ENCODE results near the gene COMTD1. TPM values are rescaled to one million over a fixed set of nuclear protein-coding genes. Genes with fewer than 3 reads are reported as not detected.

Gene COMTD1
- 100 to 1,000 TPM in 1 of 4 donors, 10 to 100 TPM in 3; 57.1 to 115 (median 71.5) TPM for total RNA-seq

GRCh38 chr10:75235375-75236177 is at the start of gene COMTD1:
TSS of gene COMTD1 (minus strand) at chr10:75235957. CDS start at chr10:75235928, 29 bp downstream.
- 1% methylated on average over 21 to 32 of the region's 76 CpGs for WGBS, 2 donors
- peak within 1 kb of the TSS; percentile 44 for H3K4me3 ChIP-seq (ENCODE audit: low read depth, poor library complexity, severe bottlenecking)
- DNase-seq (ENCODE audit: low spot score in 2 of 2), result peak; percentile 90 to 99
- TF ChIP-seq CTCF (IDR thresholded peaks at IDR 0.05) (peak; percentile 87 to 100 (median 100)), POLR2A (IDR thresholded peaks at IDR 0.05) (no peak)
- intact Hi-C loops (cut with DNase I; ENCODE audit: low total_unique reads), result no loop called here

- WGBS, 2 donors, result 30 to 36% methylated on average over 12 of the region's 12 CpGs
- peak; percentile 41 to 81 for DNase-seq (ENCODE audit: low spot score in 2 of 2)
- H3K4me3 ChIP-seq (ENCODE audit: low read depth, poor library complexity, severe bottlenecking), result no peak overlapping the region
- no peak for TF ChIP-seq POLR2A (IDR thresholded peaks at IDR 0.05)
- no peak for TF ChIP-seq CTCF (IDR thresholded peaks at IDR 0.05)
- intact Hi-C loops (cut with DNase I; ENCODE audit: low total_unique reads), result no loop called here
Measured at GRCh38 chr10:75283671-75284470, 48.1 kb upstream of the COMTD1 start.

- TF ChIP-seq POLR2A (IDR thresholded peaks at IDR 0.05), result no peak
- no peak for TF ChIP-seq CTCF (IDR thresholded peaks at IDR 0.05)
- H3K4me3 ChIP-seq (ENCODE audit: low read depth, poor library complexity, severe bottlenecking), result no peak overlapping the region
- DNase-seq (ENCODE audit: low spot score in 2 of 2), result peak in 1 of 2 donors; percentile 74
- WGBS, 2 donors, result 19 to 33% methylated on average over 14 of the region's 14 CpGs
- intact Hi-C loops (cut with DNase I; ENCODE audit: low total_unique reads), result no loop called here
Measured at GRCh38 chr10:75283078-75283670, 47.4 kb upstream of the COMTD1 start.

- DNase-seq (ENCODE audit: low spot score in 2 of 2), result peak in 1 of 2 donors; percentile 37
- 50 to 53% methylated on average over 2 of the region's 2 CpGs for whole genome bisulfite sequencing, 2 donors
- no peak for TF ChIP-seq CTCF (IDR thresholded peaks at IDR 0.05)
- no peak for TF ChIP-seq POLR2A (IDR thresholded peaks at IDR 0.05)
- no peak overlapping the region for H3K4me3 ChIP-seq (ENCODE audit: low read depth, poor library complexity, severe bottlenecking)
- intact Hi-C loops (cut with DNase I; ENCODE audit: low total_unique reads), result no loop called here
Measured at GRCh38 chr10:75281974-75282373, 46.2 kb upstream of the COMTD1 start.

- H3K4me3 ChIP-seq (ENCODE audit: low read depth, poor library complexity, severe bottlenecking), result no peak overlapping the region
- WGBS, 2 donors, result 82 to 92% methylated on average over 2 of the region's 2 CpGs
- peak in 1 of 2 donors; percentile 21 for DNase-seq (ENCODE audit: low spot score in 2 of 2)
- intact Hi-C loops (cut with DNase I; ENCODE audit: low total_unique reads), result no loop called here
- TF ChIP-seq CTCF (IDR thresholded peaks at IDR 0.05) (no peak), POLR2A (IDR thresholded peaks at IDR 0.05) (no peak)
Measured at GRCh38 chr10:75280236-75280635, 44.5 kb upstream of the COMTD1 start.

Measured in lower leg skin (tissue), 4 donors.